DND-41 (cell line): ENCODE results near the gene MBNL2.

ENCODE experiments used
- ATAC-seq: fragments of 200-7000 bp; cut with Tn5 transposase; 3 replicates; pipeline ENCODE4 v1.9.1; 2021; ENCODE audit warnings: low read depth; ENCODE audit not compliant: insufficient read depth
- DNase-seq: peaks from one replicate; pipeline ENCODE4 v3.0.0-alpha.2; 2020
- H2AFZ ChIP-seq: 2 replicates; pipeline ENCODE4 v1.6.0; 2012; ENCODE audit warnings: low read depth, low read length
- H3K27ac ChIP-seq: 2 replicates; pipeline ENCODE4 v1.5.1; 2012; ENCODE audit warnings: low read length, inconsistent platforms
- H3K27me3 ChIP-seq: fragments of 200-600 bp; sonication (generic); 2 replicates; pipeline ENCODE4 v1.6.0; 2012; ENCODE audit warnings: low read length, mild to moderate bottlenecking, inconsistent platforms; ENCODE audit not compliant: insufficient read depth, poor library complexity
- H3K36me3 ChIP-seq: 2 replicates; pipeline ENCODE4 v1.5.1; 2012; ENCODE audit warnings: low read length, inconsistent platforms; ENCODE audit not compliant: insufficient read depth
- H3K4me1 ChIP-seq: 2 replicates; pipeline ENCODE4 v1.5.1; 2012; ENCODE audit warnings: mild to moderate bottlenecking, low read length; ENCODE audit not compliant: insufficient read depth
- H3K4me2 ChIP-seq: 2 replicates; pipeline ENCODE4 v1.6.0; 2012; ENCODE audit warnings: mild to moderate bottlenecking, moderate library complexity, low read length, inconsistent platforms; ENCODE audit not compliant: insufficient read depth
- H3K4me3 ChIP-seq, 2 experiments: fragments of 200-600 bp in 1 of 2; shearing (Covaris generic) in 1 of 2; 2 replicates each; pipeline ENCODE4 v1.5.1; 2012 to 2016; ENCODE audit warnings: inconsistent platforms in 2 of 2, low read length in 2 of 2, mild to moderate bottlenecking in 2 of 2, low read depth in 1 of 2, moderate library complexity in 1 of 2
- H3K79me2 ChIP-seq: 2 replicates; pipeline ENCODE4 v1.6.0; 2012; ENCODE audit warnings: low read length, inconsistent platforms; ENCODE audit not compliant: insufficient read depth
- H3K9ac ChIP-seq: 2 replicates; pipeline ENCODE4 v1.6.0; 2012; ENCODE audit warnings: low read depth, mild to moderate bottlenecking, inconsistent platforms, low read length, moderate library complexity
- H3K9me3 ChIP-seq: 2 replicates; pipeline ENCODE4 v1.5.1; 2012; ENCODE audit warnings: low read length, moderate library complexity, mild to moderate bottlenecking, inconsistent platforms; ENCODE audit not compliant: insufficient read depth, severe bottlenecking
- H4K20me1 ChIP-seq: 2 replicates; pipeline ENCODE4 v1.6.0; 2012; ENCODE audit warnings: low read length; ENCODE audit not compliant: insufficient read depth
- CTCF ChIP-seq: IDR thresholded peaks from 2 replicates; pipeline ENCODE4 v1.5.1; 2012; ENCODE audit warnings: borderline replicate concordance, low read length, moderate library complexity, mild to moderate bottlenecking; ENCODE audit not compliant: poor library complexity, severe bottlenecking; ENCODE audit errors: extremely low read depth
- EZH2 ChIP-seq: IDR thresholded peaks from 3 replicates; pipeline ENCODE4 v1.6.1; 2012; ENCODE audit warnings: borderline replicate concordance, low read depth, mild to moderate bottlenecking, moderate library complexity, low read length, inconsistent platforms; ENCODE audit not compliant: severe bottlenecking

The MBNL2 gene

GRCh38 chr13:97322740-97323342, 100.7 kb downstream of the MBNL2 start:
- H4K20me1 ChIP-seq: no peaks in the 10 kb centered on the region
- no peak overlapping the region for H3K27ac ChIP-seq
- H3K9ac ChIP-seq: no peak overlapping the region
- no peak for TF ChIP-seq CTCF
- no peak for TF ChIP-seq EZH2
- no peaks in the 10 kb centered on the region for H3K79me2 ChIP-seq
- H3K9me3 ChIP-seq: no peaks in the 10 kb centered on the region
- no peak overlapping the region for H3K4me2 ChIP-seq
- no peaks in the 10 kb centered on the region for H3K4me1 ChIP-seq
- no peak overlapping the region for H3K4me3 ChIP-seq
- no peak overlapping the region for H2AFZ ChIP-seq
- H3K36me3 ChIP-seq: no peaks in the 10 kb centered on the region
- ATAC-seq (no peak), DNase-seq (no peak)
- no peaks in the 10 kb centered on the region for H3K27me3 ChIP-seq

- H3K4me3 ChIP-seq: no peak overlapping the region
- ATAC-seq: no peak
- no peaks in the 10 kb centered on the region for H4K20me1 ChIP-seq
- H3K4me1 ChIP-seq: no peaks in the 10 kb centered on the region
- no peaks in the 10 kb centered on the region for H3K79me2 ChIP-seq
- no peak for DNase-seq
- no peak overlapping the region for H3K9ac ChIP-seq
- H3K27me3 ChIP-seq: no peaks in the 10 kb centered on the region
- no peaks in the 10 kb centered on the region for H3K9me3 ChIP-seq
- H3K4me2 ChIP-seq: no peak overlapping the region
- no peak overlapping the region for H3K27ac ChIP-seq
- no peaks in the 10 kb centered on the region for H3K36me3 ChIP-seq
- TF ChIP-seq EZH2: no peak
- no peak for TF ChIP-seq CTCF
- no peak overlapping the region for H2AFZ ChIP-seq
These were observed 102.0 kb downstream of the MBNL2 start for GRCh38 chr13:97324115-97324514.

GRCh38 chr13:97325738-97326137, 103.6 kb downstream of the MBNL2 start:
- Histone ChIP-seq H3K9me3 (no peaks in the 10 kb centered on the region), H3K4me3 (no peak overlapping the region), H2AFZ (no peak overlapping the region), H3K4me2 (no peak overlapping the region), H3K79me2 (no peaks in the 10 kb centered on the region), H4K20me1 (no peaks in the 10 kb centered on the region), H3K9ac (no peak overlapping the region), H3K27ac (no peak overlapping the region), H3K4me1 (no peaks in the 10 kb centered on the region), H3K36me3 (no peaks in the 10 kb centered on the region), H3K27me3 (no peaks in the 10 kb centered on the region)
- no peak for TF ChIP-seq CTCF
- no peak for TF ChIP-seq EZH2
- no peak for ATAC-seq
- no peak for DNase-seq
